Adrenal gland (tissue), 5 donors: ENCODE data around the gene ITGB5.

ENCODE experiments used
- CTCF ChIP-seq, 6 experiments: fragments of 450-650 bp in 4 of 6; fragments of 200-600 bp in 2 of 6; sonication (generic) in 1 of 6; IDR thresholded peaks; 1 replicate in 5 of 6; 2 replicates in 1 of 6; pipeline versions ENCODE4 v1.5.1 to v1.8.0; 2016 to 2021; ENCODE audit warnings: antibody characterized with exemption in 6 of 6, mild to moderate bottlenecking in 2 of 6, moderate library complexity in 1 of 6
- POLR2A ChIP-seq, 2 donors: fragments of 450-650 bp; IDR thresholded peaks; one replicate each; pipeline ENCODE4 v1.6.1; 2017; ENCODE audit warnings: antibody characterized with exemption in 2 of 2, mild to moderate bottlenecking in 2 of 2, moderate library complexity in 1 of 2
- donor health status: DM: no; HTN: no; CAD: no.

- no peak for TF ChIP-seq POLR2A (IDR thresholded peaks at IDR 0.05)
- no peak for TF ChIP-seq CTCF (IDR thresholded peaks at IDR 0.05)
These were observed 40.4 kb upstream of the ITGB5 start for GRCh38 chr3:124927574-124928045.
